NCI-H2227 treated with DMSO at 0.1 percent for 48 hours (cell line): ENCODE data around the gene CARD11.

Source experiments
- DNase-seq: peaks from one replicate; lab custom pipeline; 2025; lab: John Stamatoyannopoulos, UW

Gene CARD11

GRCh38 chr7:3043544-3044371, at the start of gene CARD11:
Gene CARD11, minus strand, starts transcription at chr7:3043867. Its CDS starts 85,361 bp downstream, at chr7:2958506.
- DNase-seq: no peak

GRCh38 chr7:3092468-3092867, 48.8 kb upstream of the CARD11 start:
- DNase-seq: no peak

- DNase-seq: no peak
Observed at GRCh38 chr7:3091631-3092030, 48.0 kb upstream of the CARD11 start.

- no peak for DNase-seq
Observed at GRCh38 chr7:3089493-3089892, 45.8 kb upstream of the CARD11 start.

GRCh38 chr7:3087243-3087755, 43.6 kb upstream of the CARD11 start:
- no peak for DNase-seq

- no peak for DNase-seq
Observed at GRCh38 chr7:3083350-3083749, 39.7 kb upstream of the CARD11 start.

GRCh38 chr7:3082831-3083230, 39.2 kb upstream of the CARD11 start:
- no peak for DNase-seq

- DNase-seq: no peak
Observed at GRCh38 chr7:3082386-3082785, 38.7 kb upstream of the CARD11 start.

GRCh38 chr7:3080106-3080505, 36.4 kb upstream of the CARD11 start:
- DNase-seq: no peak

- DNase-seq: no peak
Observed at GRCh38 chr7:3078514-3078913, 34.8 kb upstream of the CARD11 start.

GRCh38 chr7:3076700-3077099, 33.0 kb upstream of the CARD11 start:
- DNase-seq: no peak

GRCh38 chr7:3076163-3076562, 32.5 kb upstream of the CARD11 start:
- DNase-seq: no peak

- DNase-seq: no peak
Observed at GRCh38 chr7:3075441-3075840, 31.8 kb upstream of the CARD11 start.

- DNase-seq: no peak
Observed at GRCh38 chr7:3074459-3074821, 30.8 kb upstream of the CARD11 start.

- DNase-seq: no peak
Observed at GRCh38 chr7:3073763-3074458, 30.2 kb upstream of the CARD11 start.

GRCh38 chr7:3070908-3071307, 27.2 kb upstream of the CARD11 start:
- DNase-seq: no peak

- no peak for DNase-seq
Observed at GRCh38 chr7:3069771-3070449, 26.2 kb upstream of the CARD11 start.

GRCh38 chr7:3068530-3068929, 24.9 kb upstream of the CARD11 start:
- DNase-seq: no peak

GRCh38 chr7:3067606-3068380, 24.1 kb upstream of the CARD11 start:
- no peak for DNase-seq

- no peak for DNase-seq
Observed at GRCh38 chr7:3067193-3067592, 23.5 kb upstream of the CARD11 start.

GRCh38 chr7:3066506-3066905, 22.8 kb upstream of the CARD11 start:
- DNase-seq: no peak

- no peak for DNase-seq
Observed at GRCh38 chr7:3065724-3066143, 22.1 kb upstream of the CARD11 start.
